Measurements from ENCODE around the gene ABLIM2. TPM values are rescaled to one million over a fixed set of nuclear protein-coding genes. Genes with fewer than 3 reads are reported as not detected.

ABLIM2 gene
- total and polyA plus RNA-seq, 2 of the 13 experiments (the other 11 are each of a cell fraction or from before 2014, with no cell fraction given) = 0.20 to 0.37 TPM

DNA sequence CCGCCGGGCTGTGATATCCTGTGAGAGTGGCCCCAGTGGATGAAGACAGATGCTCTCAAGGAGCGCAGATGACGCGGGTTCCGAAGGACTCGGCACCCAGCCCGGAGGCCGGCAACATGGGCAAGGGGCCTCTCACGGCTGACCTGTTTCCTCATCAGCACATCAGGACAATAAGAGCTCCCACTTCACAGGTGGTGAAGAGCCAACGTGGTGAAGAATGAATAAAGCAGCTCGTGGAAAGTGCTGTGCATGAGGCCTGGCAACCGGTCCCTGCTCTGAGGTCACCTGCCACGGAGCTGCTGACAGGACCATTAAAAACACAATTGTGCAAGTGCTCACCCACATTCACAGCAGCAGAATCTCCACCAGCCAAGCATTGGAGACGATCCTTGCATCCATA, 22.9 kb downstream of the ABLIM2 start:
- 62% methylated on average over 15 of the region's 15 CpGs for WGBS (ENCODE audit: low lambda C conversion rate)
- FAIRE-seq = no peak
- in situ Hi-C loops (cut with HindIII; ENCODE audit: extremely low pct_ligation_motif_present, low pct_unique_long_range_greater_than_20kb) = no loop called here
- no TSS peak for BruUV-seq (replicated peaks)
- Histone ChIP-seq H3K4me2 (ENCODE audit: low read depth, low read length) (no peak overlapping the region), H3K36me3 (replicated peaks in 1 of 2; ENCODE audit: control insufficient read depth in 1 of 2, insufficient read depth in 2 of 2, low read length in 2 of 2) (no peaks in the 10 kb centered on the region), H3K79me2 (ENCODE audit: insufficient read depth, low read length) (no peaks in the 10 kb centered on the region), H2AFZ (ENCODE audit: low read length) (no peak overlapping the region), H3K9ac (ENCODE audit: insufficient read depth, low read depth, low read length) (no peak overlapping the region), H3K4me1 (ENCODE audit: insufficient read depth, low read length) (no peaks in the 10 kb centered on the region), H3K4me3 (replicated peaks in 1 of 3; ENCODE audit: insufficient read depth in 1 of 3, low read depth in 2 of 3, low read length in 3 of 3) (no peak overlapping the region), H3K27ac (ENCODE audit: extremely low read length, insufficient read depth, low read length) (no peak overlapping the region), H3K27me3 (ENCODE audit: control insufficient read depth in 1 of 2, insufficient read depth in 2 of 2, low read length in 2 of 2) (peaks cover 4 to 42% of the 10 kb centered on the region in 2 experiments; a peak in 3 of 5 replicates), H3K9me3 (ENCODE audit: low read length) (no peaks in the 10 kb centered on the region), H4K20me1 (ENCODE audit: insufficient read depth, low read length) (no peaks in the 10 kb centered on the region)
- POLR2A ChIA-PET = no interaction called here
- no peak for ATAC-seq
- no peak for DNase-seq (ENCODE audit: low spot score)
- intact Hi-C loops (cut with micrococcal nuclease; ENCODE audit: unreplicated experiment) = no loop called here
- CTCF ChIA-PET (ENCODE audit: low intra/inter-chr PET ratio, low total read pairs) = no interaction called here
- TF ChIP-seq ZNF281 (CRISPR knock-in tag; IDR thresholded peaks at IDR 0.05; ENCODE audit: borderline replicate concordance) (no peak), NR3C1 (CRISPR knock-in tag; IDR thresholded peaks at IDR 0.05) (no peak), ISX (CRISPR knock-in tag; conservative IDR thresholded peaks at IDR 0.05) (no peak), SP4 (CRISPR knock-in tag; IDR thresholded peaks at IDR 0.05) (no peak), IRF2 (CRISPR knock-in tag; IDR thresholded peaks at IDR 0.05) (no peak), MEF2D (CRISPR knock-in tag; IDR thresholded peaks at IDR 0.05) (no peak), ZHX2 (IDR thresholded peaks at IDR 0.05; ENCODE audit: low read depth) (no peak), ZHX2 (CRISPR knock-in tag; IDR thresholded peaks at IDR 0.05; ENCODE audit: borderline replicate concordance) (no peak)
- TF ChIP-seq, protein P1, sequence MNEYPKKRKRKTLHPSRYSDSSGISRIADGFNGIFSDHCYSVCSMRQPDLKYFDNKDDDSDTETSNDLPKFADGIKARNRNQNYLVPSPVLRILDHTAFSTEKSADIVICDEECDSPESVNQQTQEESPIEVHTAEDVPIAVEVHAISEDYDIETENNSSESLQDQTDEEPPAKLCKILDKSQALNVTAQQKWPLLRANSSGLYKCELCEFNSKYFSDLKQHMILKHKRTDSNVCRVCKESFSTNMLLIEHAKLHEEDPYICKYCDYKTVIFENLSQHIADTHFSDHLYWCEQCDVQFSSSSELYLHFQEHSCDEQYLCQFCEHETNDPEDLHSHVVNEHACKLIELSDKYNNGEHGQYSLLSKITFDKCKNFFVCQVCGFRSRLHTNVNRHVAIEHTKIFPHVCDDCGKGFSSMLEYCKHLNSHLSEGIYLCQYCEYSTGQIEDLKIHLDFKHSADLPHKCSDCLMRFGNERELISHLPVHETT (CRISPR knock-in tag; conservative IDR thresholded peaks at IDR 0.05) = no peak
- TF ChIP-seq, protein P2, sequence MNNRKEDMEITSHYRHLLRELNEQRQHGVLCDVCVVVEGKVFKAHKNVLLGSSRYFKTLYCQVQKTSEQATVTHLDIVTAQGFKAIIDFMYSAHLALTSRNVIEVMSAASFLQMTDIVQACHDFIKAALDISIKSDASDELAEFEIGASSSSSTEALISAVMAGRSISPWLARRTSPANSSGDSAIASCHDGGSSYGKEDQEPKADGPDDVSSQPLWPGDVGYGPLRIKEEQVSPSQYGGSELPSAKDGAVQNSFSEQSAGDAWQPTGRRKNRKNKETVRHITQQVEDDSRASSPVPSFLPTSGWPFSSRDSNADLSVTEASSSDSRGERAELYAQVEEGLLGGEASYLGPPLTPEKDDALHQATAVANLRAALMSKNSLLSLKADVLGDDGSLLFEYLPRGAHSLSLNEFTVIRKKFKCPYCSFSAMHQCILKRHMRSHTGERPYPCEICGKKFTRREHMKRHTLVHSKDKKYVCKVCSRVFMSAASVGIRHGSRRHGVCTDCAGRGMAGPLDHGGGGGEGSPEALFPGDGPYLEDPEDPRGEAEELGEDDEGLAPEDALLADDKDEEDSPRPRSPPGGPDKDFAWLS (CRISPR knock-in tag; IDR thresholded peaks at IDR 0.05; ENCODE audit: borderline replicate concordance) = no peak
- TF ChIP-seq, protein P3, sequence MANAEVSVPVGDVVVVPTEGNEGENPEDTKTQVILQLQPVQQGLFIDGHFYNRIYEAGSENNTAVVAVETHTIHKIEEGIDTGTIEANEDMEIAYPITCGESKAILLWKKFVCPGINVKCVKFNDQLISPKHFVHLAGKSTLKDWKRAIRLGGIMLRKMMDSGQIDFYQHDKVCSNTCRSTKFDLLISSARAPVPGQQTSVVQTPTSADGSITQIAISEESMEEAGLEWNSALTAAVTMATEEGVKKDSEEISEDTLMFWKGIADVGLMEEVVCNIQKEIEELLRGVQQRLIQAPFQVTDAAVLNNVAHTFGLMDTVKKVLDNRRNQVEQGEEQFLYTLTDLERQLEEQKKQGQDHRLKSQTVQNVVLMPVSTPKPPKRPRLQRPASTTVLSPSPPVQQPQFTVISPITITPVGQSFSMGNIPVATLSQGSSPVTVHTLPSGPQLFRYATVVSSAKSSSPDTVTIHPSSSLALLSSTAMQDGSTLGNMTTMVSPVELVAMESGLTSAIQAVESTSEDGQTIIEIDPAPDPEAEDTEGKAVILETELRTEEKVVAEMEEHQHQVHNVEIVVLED (CRISPR knock-in tag; IDR thresholded peaks at IDR 0.05; ENCODE audit: borderline replicate concordance) = no peak

Data from HepG2 (cell line).